Fibroblast of the aortic adventitia (primary cell): ENCODE data around the gene VANGL1. TPM values are rescaled to one million over a fixed set of nuclear protein-coding genes. Genes with fewer than 3 reads are reported as not detected.

ENCODE experiments used
- DNase-seq: peaks from one replicate; pipeline ENCODE4 v3.0.0-alpha.2; 2010; ENCODE audit warnings: low read depth
- H3K4me3 ChIP-seq: 2 replicates; pipeline ENCODE4 v1.5.1; 2011; ENCODE audit warnings: low read depth, mild to moderate bottlenecking, control low read depth, low read length, moderate library complexity
- CTCF ChIP-seq: IDR thresholded peaks from 2 replicates; pipeline ENCODE4 v1.5.1; 2011; ENCODE audit warnings: mild to moderate bottlenecking, low read length, control low read depth, inconsistent platforms; ENCODE audit not compliant: insufficient read depth
- total RNA-seq: library from RNA; depleted of rRNA; stranded (reverse); fragments of >200 nt; gene quantifications from 2 replicates; pipeline ENCODE4 v1.2.3, GENCODE V29; 2012; ENCODE audit warnings: low replicate concordance

Gene VANGL1
- total RNA-seq, 1 donor: 14.3 TPM

DNA sequence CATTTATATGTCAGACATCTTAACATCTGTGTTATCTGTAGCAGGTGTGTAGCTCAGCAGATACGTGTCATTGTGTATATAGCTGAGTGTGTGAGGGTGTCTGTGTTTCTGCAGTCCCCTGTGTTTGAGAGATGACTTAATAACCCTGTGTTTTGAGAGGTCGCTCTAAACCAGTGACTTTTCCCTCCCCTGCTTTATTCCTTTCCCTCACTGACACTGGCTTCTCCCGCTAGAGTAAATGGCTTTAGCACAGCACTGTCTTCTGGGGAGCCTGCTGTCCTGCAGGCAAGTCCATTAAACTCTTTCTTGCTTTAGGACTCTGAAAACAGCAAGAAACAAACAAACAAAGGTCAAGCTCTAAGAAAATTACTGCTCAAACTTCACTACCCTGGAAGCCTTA is 53.0 kb downstream of the VANGL1 start:
- no peak for DNase-seq
- no peak for TF ChIP-seq CTCF
- no peak overlapping the region for H3K4me3 ChIP-seq

- DNase-seq: no peak
- no peak overlapping the region for H3K4me3 ChIP-seq
- TF ChIP-seq CTCF: no peak
Measured at GRCh38 chr1:115697619-115698018, 55.8 kb downstream of the VANGL1 start.

- TF ChIP-seq CTCF: no peak
- DNase-seq: no peak
- H3K4me3 ChIP-seq: no peak overlapping the region
Measured at GRCh38 chr1:115701090-115701489, 59.3 kb downstream of the VANGL1 start.

DNA sequence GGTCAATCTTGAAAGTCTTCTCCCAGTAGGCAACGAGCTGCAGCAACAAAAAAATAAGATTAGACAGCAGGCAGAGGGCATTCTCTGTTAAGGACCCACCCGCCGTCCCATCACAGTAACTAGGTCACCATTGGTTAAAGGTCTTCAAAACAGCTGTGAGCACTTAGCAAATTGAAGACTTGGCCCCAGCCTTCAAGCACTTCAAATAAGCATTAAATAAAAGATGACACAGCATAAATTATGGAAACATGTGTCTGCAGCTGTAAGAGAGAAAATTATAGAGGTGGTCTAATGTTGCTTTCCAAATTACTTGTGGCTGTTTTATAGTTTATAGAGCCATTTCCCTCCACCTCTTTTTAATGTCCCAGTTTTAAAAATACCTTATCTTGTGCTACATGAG is 61.2 kb downstream of the VANGL1 start:
- no peak for TF ChIP-seq CTCF
- no peak overlapping the region for H3K4me3 ChIP-seq
- no peak for DNase-seq

DNA sequence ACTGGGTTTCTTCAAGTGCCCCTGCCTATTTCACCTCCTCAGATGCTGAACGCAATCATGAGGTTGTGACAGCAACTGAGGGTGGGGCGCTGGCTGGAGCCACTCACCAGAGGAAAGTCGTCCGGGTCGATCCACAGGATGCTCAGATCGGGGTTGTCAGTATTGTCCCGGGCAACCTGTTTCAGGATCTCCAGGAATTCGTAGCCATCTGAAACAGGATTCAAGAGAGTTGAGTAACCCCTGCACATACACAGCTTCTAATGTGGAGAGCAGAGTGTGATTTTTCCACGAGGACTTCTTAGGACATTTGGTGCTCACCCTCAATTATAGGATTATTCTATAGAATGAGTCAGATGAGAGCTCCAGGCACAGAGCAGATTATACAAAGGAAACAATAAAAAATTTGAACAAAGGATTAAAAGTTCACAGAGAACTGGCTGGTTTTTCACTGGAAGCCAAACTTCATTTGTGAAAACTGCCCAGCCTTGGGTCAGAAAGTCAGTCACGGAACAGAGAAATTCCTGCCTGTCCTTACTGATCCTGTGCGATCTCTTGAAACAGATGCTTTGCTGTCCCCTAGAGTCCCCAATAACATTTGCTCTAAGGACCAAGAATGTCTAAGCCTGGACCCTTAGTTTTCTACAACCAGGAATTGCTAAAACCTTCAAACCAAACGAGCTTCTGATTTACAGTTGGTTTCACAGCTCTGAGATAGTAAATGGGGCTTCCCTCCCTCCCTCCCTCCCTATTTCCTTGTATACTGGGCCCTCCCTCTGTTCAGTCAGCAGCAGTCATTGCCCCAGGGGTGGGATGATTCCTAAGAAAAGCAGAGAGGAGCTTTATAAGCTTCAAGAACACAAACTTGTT is 63.5 kb downstream of the VANGL1 start:
- no peak for TF ChIP-seq CTCF
- DNase-seq: no peak

DNA sequence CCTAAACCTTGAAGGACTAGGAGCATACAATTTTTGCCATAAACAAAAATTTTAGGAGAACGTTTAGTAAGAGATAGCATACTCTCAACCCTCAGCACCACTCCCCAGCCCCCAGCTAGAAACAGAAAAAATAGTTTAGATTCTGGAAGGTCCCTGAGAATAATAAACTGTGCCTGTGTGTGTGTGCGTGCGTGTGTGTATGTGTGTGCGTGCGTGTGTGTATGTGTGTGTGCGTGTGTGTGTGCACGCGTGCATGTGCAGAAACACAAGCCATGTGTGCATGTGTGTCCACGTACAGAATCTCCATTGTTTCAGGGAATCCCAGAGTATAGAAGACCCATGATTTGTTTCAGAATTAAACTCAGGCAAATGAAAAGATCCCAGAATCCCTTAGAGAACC is 64.2 kb downstream of the VANGL1 start:
- H3K4me3 ChIP-seq: no peak overlapping the region
- no peak for DNase-seq
- TF ChIP-seq CTCF: no peak

More for the DNA sequence above, 63.5 kb downstream of the VANGL1 start:
- H3K4me3 ChIP-seq: no peak overlapping the region
